Measurements from ENCODE around the gene D2HGDH. TPM values are rescaled to one million over a fixed set of nuclear protein-coding genes. Genes with fewer than 3 reads are reported as not detected.

D2HGDH gene
- total and polyA plus RNA-seq, 10 donors, result 18.8 to 69.8 (median 38.0) TPM

GRCh38 chr2:241724259-241724974, 10.0 kb upstream of the D2HGDH start:
- H3K27ac ChIP-seq, result no peak overlapping the region
- H3K4me3 ChIP-seq, result no peak overlapping the region
- DNase-seq, result no peak
- peaks cover 0 to 75% (median 50%) of the 10 kb centered on the region in 6 donors for H3K36me3 ChIP-seq
- no peaks in the 10 kb centered on the region for H3K4me1 ChIP-seq
- TF ChIP-seq POLR2A (IDR thresholded peaks at IDR 0.05) (no peak), CTCF (IDR thresholded peaks at IDR 0.05 in 8 of 11, conservative IDR thresholded peaks at IDR 0.05 in 3 of 11) (peak in 5 of 11 experiments; percentile 17 to 48 (median 42)), POLR2AphosphoS5 (IDR thresholded peaks at IDR 0.05) (peak in 2 of 3 donors; percentile 12 to 29)
- no peaks in the 10 kb centered on the region for H3K27me3 ChIP-seq (replicated peaks in 1 of 7)
- 93 to 97% (median 94%) methylated on average over 30 to 41 of the region's 41 CpGs for WGBS, 5 donors
- intact Hi-C loops (cut with DNase I; ENCODE audit: low total_unique reads), result no loop called here
- peaks cover 0 to 16% (median 4%) of the 10 kb centered on the region in 8 donors for H3K9me3 ChIP-seq

- no peak for DNase-seq
- no peaks in the 10 kb centered on the region for H3K27me3 ChIP-seq (replicated peaks in 1 of 7)
- TF ChIP-seq POLR2AphosphoS5 (IDR thresholded peaks at IDR 0.05) (no peak), POLR2A (IDR thresholded peaks at IDR 0.05) (no peak), CTCF (IDR thresholded peaks at IDR 0.05 in 8 of 11, conservative IDR thresholded peaks at IDR 0.05 in 3 of 11) (no peak)
- WGBS, 5 donors, result 92 to 96% (median 94%) methylated on average over 65 to 76 of the region's 76 CpGs
- H3K4me1 ChIP-seq, result peaks cover 0 to 5% (median 0%) of the 10 kb centered on the region in 6 donors
- peaks cover 0 to 16% (median 4%) of the 10 kb centered on the region in 8 donors for H3K9me3 ChIP-seq
- H3K4me3 ChIP-seq, result no peak overlapping the region
- peaks cover 0 to 67% (median 42%) of the 10 kb centered on the region in 6 donors for H3K36me3 ChIP-seq
- intact Hi-C loops (cut with DNase I; ENCODE audit: low total_unique reads), result no loop called here
- no peak overlapping the region for H3K27ac ChIP-seq
These were observed 9.2 kb upstream of the D2HGDH start for GRCh38 chr2:241724975-241725870.

GRCh38 chr2:241726459-241726858, 8.0 kb upstream of the D2HGDH start:
- TF ChIP-seq CTCF (IDR thresholded peaks at IDR 0.05 in 8 of 11, conservative IDR thresholded peaks at IDR 0.05 in 3 of 11), result no peak
- TF ChIP-seq POLR2A (IDR thresholded peaks at IDR 0.05), result no peak
- TF ChIP-seq POLR2AphosphoS5 (IDR thresholded peaks at IDR 0.05), result no peak
- WGBS, 5 donors, result 87 to 95% (median 94%) methylated on average over 13 to 16 of the region's 16 CpGs
- Histone ChIP-seq H3K4me1 (peaks cover 0 to 17% (median 2%) of the 10 kb centered on the region in 6 donors), H3K27ac (no peak overlapping the region), H3K27me3 (replicated peaks in 1 of 7) (no peaks in the 10 kb centered on the region), H3K36me3 (peaks cover 0 to 55% (median 30%) of the 10 kb centered on the region in 6 donors), H3K9me3 (peaks cover 0 to 16% (median 4%) of the 10 kb centered on the region in 8 donors), H3K4me3 (no peak overlapping the region)
- intact Hi-C loops (cut with DNase I; ENCODE audit: low total_unique reads), result no loop called here
- DNase-seq, result no peak

Data from spleen (tissue), 11 donors.